ENCODE measurements around the gene PRR5. TPM values are rescaled to one million over a fixed set of nuclear protein-coding genes. Genes with fewer than 3 reads are reported as not detected.

The PRR5 gene
- total and polyA plus RNA-seq, 10 donors: 31.3 to 85.6 (median 76.7) TPM

- intact Hi-C loops (cut with DNase I; ENCODE audit: low total_unique reads): no loop called here
Observed at GRCh38 chr22:44783091-44783490, 81.1 kb downstream of the PRR5 start.

GRCh38 chr22:44783581-44783980 lies 81.6 kb downstream of the PRR5 start:
- intact Hi-C loops (cut with DNase I; ENCODE audit: low total_unique reads): no loop called here
- Histone ChIP-seq H3K4me3 (no peak overlapping the region), H3K4me1 (peaks cover 0 to 33% (median 6%) of the 10 kb centered on the region in 6 donors), H3K36me3 (peaks cover 0 to 15% (median 0%) of the 10 kb centered on the region in 6 donors), H3K27me3 (replicated peaks in 1 of 7) (peaks cover 0 to 22% (median 0%) of the 10 kb centered on the region in 7 donors), H3K9me3 (no peaks in the 10 kb centered on the region), H3K27ac (peak overlapping the region in 5 of 8 donors; percentile 65 to 79 (median 70))
- peak; percentile 77 for DNase-seq
- WGBS, 5 donors: 34 to 50% (median 46%) methylated on average over 14 of the region's 14 CpGs
- TF ChIP-seq, protein P1, sequence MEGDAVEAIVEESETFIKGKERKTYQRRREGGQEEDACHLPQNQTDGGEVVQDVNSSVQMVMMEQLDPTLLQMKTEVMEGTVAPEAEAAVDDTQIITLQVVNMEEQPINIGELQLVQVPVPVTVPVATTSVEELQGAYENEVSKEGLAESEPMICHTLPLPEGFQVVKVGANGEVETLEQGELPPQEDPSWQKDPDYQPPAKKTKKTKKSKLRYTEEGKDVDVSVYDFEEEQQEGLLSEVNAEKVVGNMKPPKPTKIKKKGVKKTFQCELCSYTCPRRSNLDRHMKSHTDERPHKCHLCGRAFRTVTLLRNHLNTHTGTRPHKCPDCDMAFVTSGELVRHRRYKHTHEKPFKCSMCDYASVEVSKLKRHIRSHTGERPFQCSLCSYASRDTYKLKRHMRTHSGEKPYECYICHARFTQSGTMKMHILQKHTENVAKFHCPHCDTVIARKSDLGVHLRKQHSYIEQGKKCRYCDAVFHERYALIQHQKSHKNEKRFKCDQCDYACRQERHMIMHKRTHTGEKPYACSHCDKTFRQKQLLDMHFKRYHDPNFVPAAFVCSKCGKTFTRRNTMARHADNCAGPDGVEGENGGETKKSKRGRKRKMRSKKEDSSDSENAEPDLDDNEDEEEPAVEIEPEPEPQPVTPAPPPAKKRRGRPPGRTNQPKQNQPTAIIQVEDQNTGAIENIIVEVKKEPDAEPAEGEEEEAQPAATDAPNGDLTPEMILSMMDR (IDR thresholded peaks at IDR 0.05 in 8 of 11, conservative IDR thresholded peaks at IDR 0.05 in 3 of 11): no peak
- TF ChIP-seq POLR2AphosphoS5 (IDR thresholded peaks at IDR 0.05): peak; percentile 74 to 87 (median 85)
- no peak for TF ChIP-seq POLR2A (IDR thresholded peaks at IDR 0.05)

More at GRCh38 chr22:44783091-44783490, 81.1 kb downstream of the PRR5 start:
- DNase-seq: peak; percentile 73
- peaks cover 0 to 33% (median 6%) of the 10 kb centered on the region in 6 donors for H3K4me1 ChIP-seq
- peak overlapping the region in 5 of 8 donors; percentile 65 to 79 (median 70) for H3K27ac ChIP-seq
- H3K9me3 ChIP-seq: no peaks in the 10 kb centered on the region
- H3K36me3 ChIP-seq: peaks cover 0 to 15% (median 0%) of the 10 kb centered on the region in 6 donors
- H3K4me3 ChIP-seq: no peak overlapping the region
- no peak for TF ChIP-seq POLR2AphosphoS5 (IDR thresholded peaks at IDR 0.05)
- H3K27me3 ChIP-seq (replicated peaks in 1 of 7): peaks cover 0 to 22% (median 0%) of the 10 kb centered on the region in 7 donors
- WGBS, 5 donors: 48 to 69% (median 54%) methylated on average over 6 to 10 of the region's 10 CpGs

DNA sequence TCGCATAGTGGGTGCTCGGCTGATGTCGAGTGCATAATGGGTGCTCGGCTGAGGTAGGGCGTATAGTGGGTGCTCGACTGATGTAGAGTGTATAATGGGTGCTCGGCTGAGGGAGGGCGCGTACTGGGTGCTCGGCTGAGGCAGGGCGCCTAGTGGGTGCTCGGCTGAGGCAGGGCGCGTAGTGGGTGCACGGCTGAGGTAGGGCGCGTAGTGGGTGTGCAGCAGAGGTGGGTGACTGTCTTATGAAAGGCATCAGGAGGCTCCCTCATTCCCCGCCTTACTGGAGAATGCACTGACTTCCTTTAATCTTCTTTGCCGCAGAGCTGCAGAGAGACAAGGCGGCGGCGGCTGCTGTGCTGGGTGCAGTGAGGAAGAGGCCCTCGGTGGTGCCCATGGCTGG lies 84.1 kb downstream of the PRR5 start:
- peaks cover 0 to 24% (median 5%) of the 10 kb centered on the region in 6 donors for H3K4me1 ChIP-seq
- H3K27me3 ChIP-seq (replicated peaks in 1 of 7): peaks cover 0 to 22% (median 0%) of the 10 kb centered on the region in 7 donors
- no peak for DNase-seq
- intact Hi-C loops (cut with DNase I; ENCODE audit: low total_unique reads): no loop called here
- WGBS, 5 donors: 84 to 92% (median 89%) methylated on average over 20 to 23 of the region's 23 CpGs
- no peak overlapping the region for H3K27ac ChIP-seq
- no peaks in the 10 kb centered on the region for H3K9me3 ChIP-seq
- TF ChIP-seq POLR2AphosphoS5 (IDR thresholded peaks at IDR 0.05) (no peak), POLR2A (IDR thresholded peaks at IDR 0.05) (no peak)
- TF ChIP-seq, protein P1 (IDR thresholded peaks at IDR 0.05 in 8 of 11, conservative IDR thresholded peaks at IDR 0.05 in 3 of 11): no peak
- no peak overlapping the region for H3K4me3 ChIP-seq
- peaks cover 0 to 15% (median 0%) of the 10 kb centered on the region in 6 donors for H3K36me3 ChIP-seq

GRCh38 chr22:44786610-44787009 lies 84.6 kb downstream of the PRR5 start:
- 72 to 83% (median 80%) methylated on average over 6 to 7 of the region's 7 CpGs for WGBS, 5 donors
- Histone ChIP-seq H3K4me1 (peaks cover 0 to 22% (median 4%) of the 10 kb centered on the region in 6 donors), H3K9me3 (no peaks in the 10 kb centered on the region), H3K4me3 (no peak overlapping the region), H3K27me3 (replicated peaks in 1 of 7) (peaks cover 0 to 22% (median 0%) of the 10 kb centered on the region in 7 donors), H3K27ac (no peak overlapping the region), H3K36me3 (peaks cover 0 to 15% (median 0%) of the 10 kb centered on the region in 6 donors)
- intact Hi-C loops (cut with DNase I; ENCODE audit: low total_unique reads): no loop called here
- DNase-seq: peak; percentile 49
- TF ChIP-seq, protein P1 (IDR thresholded peaks at IDR 0.05 in 8 of 11, conservative IDR thresholded peaks at IDR 0.05 in 3 of 11): no peak
- TF ChIP-seq POLR2A (IDR thresholded peaks at IDR 0.05) (no peak), POLR2AphosphoS5 (IDR thresholded peaks at IDR 0.05) (no peak)

Other genes starting within 250 kb of the PRR5 start
- 10 to 100 TPM; 12.9 to 20.5 (median 15.7) TPM for gene RTL6, start 204.0 kb upstream of the PRR5 start, total RNA-seq
- gene RTL6, start 204.0 kb upstream of the PRR5 start, polyA plus RNA-seq: 1 to 10 TPM; 1.9 to 5.8 (median 2.4) TPM
- 10 to 100 TPM; 13.8 to 71.6 (median 20.1) TPM for gene ARHGAP8, start 50.4 kb downstream of the PRR5 start, total RNA-seq
- gene ARHGAP8, start 50.4 kb downstream of the PRR5 start, polyA plus RNA-seq: 10 to 100 TPM in 2 of 3 donors, 1 to 10 TPM in 1; 2.7 to 34.9 (median 16.4) TPM